HEK293 (cell line): ENCODE measurements around the gene RCOR3.
"Not testable (repeated sequence)": the region's sequence is repeated elsewhere in the genome, so short reads cannot be mapped to it uniquely, and the experiment has no call there.

ENCODE experiments used
- CTCF ChIA-PET: fragments of 350-600 bp; formaldehyde crosslinking; extraction: SDS; loops from one replicate; lab custom pipeline; 2021; ENCODE audit warnings: antibody characterized with exemption; lab: Yijun Ruan, JAX
- POLR2A ChIA-PET: fragments of 300-600 bp; formaldehyde crosslinking; extraction: SDS; loops from one replicate; lab custom pipeline; 2020; ENCODE audit warnings: antibody characterized with exemption, inconsistent platforms; lab: Yijun Ruan, JAX
- H3K27ac ChIP-seq: fragments of 200-500 bp; sonication (Bioruptor generic); 2 replicates; pipeline ENCODE4 v1.5.1; 2014; ENCODE audit warnings: low read depth, low read length, control low read depth, inconsistent platforms; ENCODE audit errors: extremely low read depth
- H3K36me3 ChIP-seq, 2 experiments: fragments of 200-500 bp in 1 of 2; sonication (Bioruptor generic) in 1 of 2; 1 replicate in 1 of 2; 2 replicates in 1 of 2; pipeline ENCODE4 v1.5.1; 2014 to 2017; ENCODE audit warnings: inconsistent platforms in 2 of 2, low read length in 2 of 2; ENCODE audit not compliant: control insufficient read depth in 2 of 2, insufficient read depth in 1 of 2
- H3K4me1 ChIP-seq: fragments of 200-500 bp; sonication (Bioruptor generic); 2 replicates; pipeline ENCODE4 v1.5.1; 2014; ENCODE audit warnings: mild to moderate bottlenecking, low read length, inconsistent platforms; ENCODE audit not compliant: control insufficient read depth, insufficient read depth
- H3K4me3 ChIP-seq: 2 replicates; pipeline ENCODE4 v1.5.1; 2011; ENCODE audit warnings: low read depth, mild to moderate bottlenecking, control low read depth, low read length, moderate library complexity
- H3K9me3 ChIP-seq: fragments of 200-500 bp; sonication (Bioruptor generic); 2 replicates; pipeline ENCODE4 v1.5.1; 2014; ENCODE audit warnings: low read depth, low read length, inconsistent platforms; ENCODE audit not compliant: control insufficient read depth, insufficient read depth
- EGR2 ChIP-seq: fragments of 450-650 bp; formaldehyde crosslinking; IDR thresholded peaks from 2 replicates; pipeline ENCODE4 v1.5.1; 2016; ENCODE audit warnings: low read depth, missing biosample characterization, missing genetic modification characterization
- KLF16 ChIP-seq: fragments of 450-650 bp; formaldehyde crosslinking; IDR thresholded peaks from 2 replicates; pipeline ENCODE4 v1.5.1; 2017; ENCODE audit warnings: missing biosample characterization, missing genetic modification characterization
- SALL2 ChIP-seq: fragments of 450-650 bp; formaldehyde crosslinking; IDR thresholded peaks from 2 replicates; pipeline ENCODE4 v1.5.0; 2017; ENCODE audit warnings: missing biosample characterization, mild to moderate bottlenecking, missing genetic modification characterization, borderline replicate concordance
- SP7 ChIP-seq: fragments of 450-650 bp; formaldehyde crosslinking; IDR thresholded peaks from 2 replicates; pipeline ENCODE4 v1.5.1; 2016; ENCODE audit warnings: missing biosample characterization, missing genetic modification characterization
- ZBTB48 ChIP-seq: fragments of 450-650 bp; formaldehyde crosslinking; IDR thresholded peaks from 2 replicates; pipeline ENCODE4 v1.5.1; 2016; ENCODE audit warnings: missing biosample characterization, missing genetic modification characterization
- ZFP3 ChIP-seq: fragments of 450-650 bp; formaldehyde crosslinking; IDR thresholded peaks from 2 replicates; pipeline ENCODE4 v1.5.1; 2016; ENCODE audit warnings: low read depth, missing biosample characterization, missing genetic modification characterization
- ZNF2 ChIP-seq: fragments of 450-650 bp; formaldehyde crosslinking; IDR thresholded peaks from 2 replicates; pipeline ENCODE4 v1.5.1; 2016; ENCODE audit warnings: missing biosample characterization, missing genetic modification characterization
- ZNF341 ChIP-seq: fragments of 450-650 bp; formaldehyde crosslinking; IDR thresholded peaks from 2 replicates; pipeline ENCODE4; 2016; ENCODE audit warnings: low read depth, missing biosample characterization, missing genetic modification characterization
- ZNF366 ChIP-seq: fragments of 450-650 bp; formaldehyde crosslinking; conservative IDR thresholded peaks from 2 replicates; pipeline ENCODE4 v1.5.1; 2016; ENCODE audit warnings: missing biosample characterization, missing genetic modification characterization
- ZNF37A ChIP-seq: fragments of 450-650 bp; IDR thresholded peaks from 2 replicates; pipeline ENCODE4 v1.5.1; 2018; ENCODE audit warnings: missing biosample characterization, missing genetic modification characterization
- ZNF501 ChIP-seq: fragments of 450-650 bp; formaldehyde crosslinking; IDR thresholded peaks from 2 replicates; pipeline ENCODE4 v1.5.1; 2016; ENCODE audit warnings: missing biosample characterization, missing genetic modification characterization
- ZNF600 ChIP-seq: fragments of 450-650 bp; formaldehyde crosslinking; IDR thresholded peaks from 2 replicates; pipeline ENCODE4 v1.5.1; 2016; ENCODE audit warnings: missing biosample characterization, missing genetic modification characterization
- ZNF629 ChIP-seq: fragments of 450-650 bp; formaldehyde crosslinking; IDR thresholded peaks from 2 replicates; pipeline ENCODE4 v1.5.1; 2017; ENCODE audit warnings: missing biosample characterization, missing genetic modification characterization
- ZNF654 ChIP-seq: fragments of 450-650 bp; formaldehyde crosslinking; IDR thresholded peaks from 2 replicates; pipeline ENCODE4 v1.5.1; 2016; ENCODE audit warnings: low read depth, missing biosample characterization, missing genetic modification characterization
- ZNF660 ChIP-seq: fragments of 450-650 bp; IDR thresholded peaks from 2 replicates; pipeline ENCODE4 v1.5.1; 2018; ENCODE audit warnings: missing biosample characterization, mild to moderate bottlenecking, missing genetic modification characterization
- ZNF677 ChIP-seq: fragments of 450-650 bp; IDR thresholded peaks from 2 replicates; pipeline ENCODE4 v1.5.0; 2018; ENCODE audit warnings: missing biosample characterization, mild to moderate bottlenecking, missing genetic modification characterization, moderate library complexity
- ZNF701 ChIP-seq: fragments of 450-650 bp; formaldehyde crosslinking; IDR thresholded peaks from 2 replicates; pipeline ENCODE4 v1.5.1; 2016; ENCODE audit warnings: missing biosample characterization, missing genetic modification characterization
- ZNF843 ChIP-seq: fragments of 450-650 bp; formaldehyde crosslinking; IDR thresholded peaks from 2 replicates; pipeline ENCODE4 v1.5.1; 2016; ENCODE audit warnings: missing biosample characterization, missing genetic modification characterization
- ZSCAN18 ChIP-seq: fragments of 450-650 bp; formaldehyde crosslinking; IDR thresholded peaks from 2 replicates; pipeline ENCODE4 v1.5.1; 2016; ENCODE audit warnings: missing biosample characterization, missing genetic modification characterization
- TF ChIP-seq, protein P1 (sequence below): fragments of 450-650 bp; formaldehyde crosslinking; IDR thresholded peaks from 2 replicates; pipeline ENCODE4 v1.5.1; 2017; ENCODE audit warnings: missing biosample characterization, missing genetic modification characterization
- TF ChIP-seq, protein P2 (sequence below): fragments of 450-650 bp; formaldehyde crosslinking; IDR thresholded peaks from 2 replicates; pipeline ENCODE4 v1.5.1; 2016; ENCODE audit warnings: missing biosample characterization, missing genetic modification characterization
- TF ChIP-seq, protein P3 (sequence below): fragments of 450-650 bp; formaldehyde crosslinking; IDR thresholded peaks from 2 replicates; pipeline ENCODE4 v1.5.1; 2017; ENCODE audit warnings: missing biosample characterization, missing genetic modification characterization

Gene RCOR3

GRCh38 chr1:211348547-211348946, 89.4 kb downstream of the RCOR3 start (continued):
- no peak for TF ChIP-seq ZNF843
- TF ChIP-seq, protein P1, sequence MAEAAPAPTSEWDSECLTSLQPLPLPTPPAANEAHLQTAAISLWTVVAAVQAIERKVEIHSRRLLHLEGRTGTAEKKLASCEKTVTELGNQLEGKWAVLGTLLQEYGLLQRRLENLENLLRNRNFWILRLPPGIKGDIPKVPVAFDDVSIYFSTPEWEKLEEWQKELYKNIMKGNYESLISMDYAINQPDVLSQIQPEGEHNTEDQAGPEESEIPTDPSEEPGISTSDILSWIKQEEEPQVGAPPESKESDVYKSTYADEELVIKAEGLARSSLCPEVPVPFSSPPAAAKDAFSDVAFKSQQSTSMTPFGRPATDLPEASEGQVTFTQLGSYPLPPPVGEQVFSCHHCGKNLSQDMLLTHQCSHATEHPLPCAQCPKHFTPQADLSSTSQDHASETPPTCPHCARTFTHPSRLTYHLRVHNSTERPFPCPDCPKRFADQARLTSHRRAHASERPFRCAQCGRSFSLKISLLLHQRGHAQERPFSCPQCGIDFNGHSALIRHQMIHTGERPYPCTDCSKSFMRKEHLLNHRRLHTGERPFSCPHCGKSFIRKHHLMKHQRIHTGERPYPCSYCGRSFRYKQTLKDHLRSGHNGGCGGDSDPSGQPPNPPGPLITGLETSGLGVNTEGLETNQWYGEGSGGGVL: no peak
- TF ChIP-seq, protein P2, sequence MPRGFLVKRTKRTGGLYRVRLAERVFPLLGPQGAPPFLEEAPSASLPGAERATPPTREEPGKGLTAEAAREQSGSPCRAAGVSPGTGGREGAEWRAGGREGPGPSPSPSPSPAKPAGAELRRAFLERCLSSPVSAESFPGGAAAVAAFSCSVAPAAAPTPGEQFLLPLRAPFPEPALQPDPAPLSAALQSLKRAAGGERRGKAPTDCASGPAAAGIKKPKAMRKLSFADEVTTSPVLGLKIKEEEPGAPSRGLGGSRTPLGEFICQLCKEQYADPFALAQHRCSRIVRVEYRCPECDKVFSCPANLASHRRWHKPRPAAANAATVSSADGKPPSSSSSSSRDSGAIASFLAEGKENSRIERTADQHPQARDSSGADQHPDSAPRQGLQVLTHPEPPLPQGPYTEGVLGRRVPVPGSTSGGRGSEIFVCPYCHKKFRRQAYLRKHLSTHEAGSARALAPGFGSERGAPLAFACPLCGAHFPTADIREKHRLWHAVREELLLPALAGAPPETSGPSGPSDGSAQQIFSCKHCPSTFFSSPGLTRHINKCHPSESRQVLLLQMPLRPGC (tag by site-specific recombination): no peak
- TF ChIP-seq ZNF341 (tag by site-specific recombination): no peak
- TF ChIP-seq ZNF654 (tag by site-specific recombination): no peak
- no peak for TF ChIP-seq ZNF677 (tag by site-specific recombination)

- no peaks in the 10 kb centered on the region for H3K9me3 ChIP-seq
- ChIA-PET CTCF (interaction anchor here (0.5 to 1.8 kb wide), 2 partner anchors 13 to 127 kb away, joined by 3 read pairs; no protein-coding TSS in a partner anchor), POLR2A (no interaction called here)
- no peaks in the 10 kb centered on the region for H3K4me1 ChIP-seq
- no peak for TF ChIP-seq ZNF366 (tag by site-specific recombination)
- TF ChIP-seq ZFP3: no peak
- no peak for TF ChIP-seq KLF16
- TF ChIP-seq ZNF2 (tag by site-specific recombination): no peak
- TF ChIP-seq ZNF701 (tag by site-specific recombination): no peak
- TF ChIP-seq ZBTB48 (tag by site-specific recombination): no peak
- TF ChIP-seq ZSCAN18 (tag by site-specific recombination): no peak
- TF ChIP-seq ZNF600 (tag by site-specific recombination): no peak
- TF ChIP-seq ZNF629: no peak
- TF ChIP-seq SP7 (tag by site-specific recombination): no peak
- no peak for TF ChIP-seq ZNF501 (tag by site-specific recombination)
- no peak for TF ChIP-seq EGR2 (tag by site-specific recombination)
- no peak for TF ChIP-seq ZNF660 (tag by site-specific recombination)
- no peak for TF ChIP-seq SALL2 (tag by site-specific recombination)
- TF ChIP-seq, protein P3, sequence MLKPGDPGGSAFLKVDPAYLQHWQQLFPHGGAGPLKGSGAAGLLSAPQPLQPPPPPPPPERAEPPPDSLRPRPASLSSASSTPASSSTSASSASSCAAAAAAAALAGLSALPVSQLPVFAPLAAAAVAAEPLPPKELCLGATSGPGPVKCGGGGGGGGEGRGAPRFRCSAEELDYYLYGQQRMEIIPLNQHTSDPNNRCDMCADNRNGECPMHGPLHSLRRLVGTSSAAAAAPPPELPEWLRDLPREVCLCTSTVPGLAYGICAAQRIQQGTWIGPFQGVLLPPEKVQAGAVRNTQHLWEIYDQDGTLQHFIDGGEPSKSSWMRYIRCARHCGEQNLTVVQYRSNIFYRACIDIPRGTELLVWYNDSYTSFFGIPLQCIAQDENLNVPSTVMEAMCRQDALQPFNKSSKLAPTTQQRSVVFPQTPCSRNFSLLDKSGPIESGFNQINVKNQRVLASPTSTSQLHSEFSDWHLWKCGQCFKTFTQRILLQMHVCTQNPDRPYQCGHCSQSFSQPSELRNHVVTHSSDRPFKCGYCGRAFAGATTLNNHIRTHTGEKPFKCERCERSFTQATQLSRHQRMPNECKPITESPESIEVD: no peak
- TF ChIP-seq ZNF37A (tag by site-specific recombination): no peak
- no peak overlapping the region for H3K27ac ChIP-seq
- H3K36me3 ChIP-seq: peaks cover 0 to 8% of the 10 kb centered on the region in 2 experiments; a peak in 1 of 3 replicates
- H3K4me3 ChIP-seq: no peak overlapping the region
Observed at GRCh38 chr1:211349741-211350140, 90.6 kb downstream of the RCOR3 start.

GRCh38 chr1:211352055-211352454, 92.9 kb downstream of the RCOR3 start:
- POLR2A ChIA-PET, H3K4me3 ChIP-seq, H3K4me1 ChIP-seq, H3K27ac ChIP-seq, H3K9me3 ChIP-seq: not testable (repeated sequence)
- CTCF ChIA-PET: interaction anchor here (0.7 to 1.7 kb wide), 7 partner anchors 9 to 118 kb away, joined by 3 to 8 read pairs (median 4); no protein-coding TSS in a partner anchor
- peaks cover 0 to 22% of the 10 kb centered on the region in 2 experiments; a peak in 1 of 3 replicates for H3K36me3 ChIP-seq
